ENCODE measurements around the gene ETS1.

- TF ChIP-seq RNF2 (IDR thresholded peaks at IDR 0.05; ENCODE audit: borderline replicate concordance, low read depth) (no peak), CTCF (IDR thresholded peaks at IDR 0.05) (no peak)
Measured at GRCh38 chr11:128607819-128608218, 20.5 kb upstream of the ETS1 start.

Data from A549 (cell line).